ENCODE measurements around the gene RPUSD1. TPM values are rescaled to one million over a fixed set of nuclear protein-coding genes. Genes with fewer than 3 reads are reported as not detected.
A peak's percentile ranks its signal among the peaks of the same experiment; 100 is the strongest.

RPUSD1 gene
- total RNA-seq, 1 experiment from 2014 or later: 45.1 TPM

DNA sequence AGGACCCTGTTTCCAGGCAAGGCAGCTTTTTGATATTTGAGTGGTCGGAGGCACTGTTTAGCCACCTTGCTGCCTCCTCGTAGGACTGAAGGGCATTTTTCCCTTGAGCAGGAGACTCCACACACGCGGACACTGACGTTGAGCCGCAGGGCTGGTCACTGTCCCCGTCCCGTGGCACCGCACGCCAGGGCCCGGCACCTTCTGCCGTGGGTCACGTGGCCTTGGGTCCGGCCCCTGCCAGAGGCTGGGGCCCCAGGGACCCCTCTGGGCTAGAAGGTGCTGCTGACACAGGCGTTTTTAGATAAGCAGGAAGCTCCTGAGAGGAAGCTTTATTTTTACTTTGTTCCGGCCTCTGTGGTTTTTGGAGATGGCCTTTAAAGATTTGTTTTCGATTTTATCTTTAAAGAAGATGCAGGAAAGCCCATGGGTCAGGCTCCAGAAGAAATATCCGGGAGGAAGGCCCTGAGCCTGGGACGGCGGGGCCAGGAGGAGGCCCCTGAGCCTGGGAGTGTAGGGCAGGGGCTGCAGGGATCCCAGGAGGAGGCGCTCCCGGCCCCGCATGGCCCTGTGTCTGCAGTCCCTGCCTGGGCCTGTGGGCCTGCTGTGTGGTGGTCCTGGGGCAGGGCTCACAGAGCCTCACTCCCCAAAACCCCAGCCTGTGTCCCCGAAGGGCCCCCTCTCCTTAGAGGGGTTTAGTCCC, 42.8 kb upstream of the RPUSD1 start:
- H3K4me3 Mint-ChIP-seq: no peak overlapping the region
- POLR2A ChIA-PET: no interaction called here
- peak; percentile 38; the same call in 1 of the 2 replicates for ATAC-seq

More for the DNA sequence above, 42.8 kb upstream of the RPUSD1 start:
- no peaks in the 10 kb centered on the region for H3K4me1 Mint-ChIP-seq
- TF ChIP-seq MYBL2 (CRISPR knock-in tag; IDR thresholded peaks at IDR 0.05) (no peak), TP53 (CRISPR knock-in tag; IDR thresholded peaks at IDR 0.05) (no peak), ZBTB21 (CRISPR knock-in tag; IDR thresholded peaks at IDR 0.05; ENCODE audit: borderline replicate concordance) (no peak), RORB (CRISPR knock-in tag; IDR thresholded peaks at IDR 0.05) (no peak), NFYB (CRISPR knock-in tag; conservative IDR thresholded peaks at IDR 0.05; ENCODE audit: low read depth) (no peak), ETV6 (CRISPR knock-in tag; IDR thresholded peaks at IDR 0.05) (no peak), SMAD4 (CRISPR knock-in tag; IDR thresholded peaks at IDR 0.05) (no peak), SMAD3 (CRISPR knock-in tag; IDR thresholded peaks at IDR 0.05; ENCODE audit: borderline replicate concordance) (no peak), PREB (CRISPR knock-in tag; IDR thresholded peaks at IDR 0.05; ENCODE audit: borderline replicate concordance) (no peak), AR (CRISPR knock-in tag; IDR thresholded peaks at IDR 0.05) (no peak), ZNF416 (CRISPR knock-in tag; IDR thresholded peaks at IDR 0.05) (no peak), RELA (CRISPR knock-in tag; IDR thresholded peaks at IDR 0.05; ENCODE audit: borderline replicate concordance) (no peak), GTF2I (CRISPR knock-in tag; conservative IDR thresholded peaks at IDR 0.05) (no peak)
- TF ChIP-seq, protein P1, sequence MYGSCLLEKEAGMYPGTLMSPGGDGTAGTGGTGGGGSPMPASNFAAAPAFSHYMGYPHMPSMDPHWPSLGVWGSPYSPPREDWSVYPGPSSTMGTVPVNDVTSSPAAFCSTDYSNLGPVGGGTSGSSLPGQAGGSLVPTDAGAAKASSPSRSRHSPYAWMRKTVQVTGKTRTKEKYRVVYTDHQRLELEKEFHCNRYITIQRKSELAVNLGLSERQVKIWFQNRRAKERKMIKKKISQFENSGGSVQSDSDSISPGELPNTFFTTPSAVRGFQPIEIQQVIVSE (CRISPR knock-in tag; IDR thresholded peaks at IDR 0.05; ENCODE audit: borderline replicate concordance): no peak
- TF ChIP-seq, protein P2, sequence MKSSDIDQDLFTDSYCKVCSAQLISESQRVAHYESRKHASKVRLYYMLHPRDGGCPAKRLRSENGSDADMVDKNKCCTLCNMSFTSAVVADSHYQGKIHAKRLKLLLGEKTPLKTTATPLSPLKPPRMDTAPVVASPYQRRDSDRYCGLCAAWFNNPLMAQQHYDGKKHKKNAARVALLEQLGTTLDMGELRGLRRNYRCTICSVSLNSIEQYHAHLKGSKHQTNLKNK (CRISPR knock-in tag; IDR thresholded peaks at IDR 0.05): no peak
- TF ChIP-seq, protein P3, sequence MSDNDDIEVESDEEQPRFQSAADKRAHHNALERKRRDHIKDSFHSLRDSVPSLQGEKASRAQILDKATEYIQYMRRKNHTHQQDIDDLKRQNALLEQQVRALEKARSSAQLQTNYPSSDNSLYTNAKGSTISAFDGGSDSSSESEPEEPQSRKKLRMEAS (CRISPR knock-in tag; IDR thresholded peaks at IDR 0.05): no peak
- TF ChIP-seq, protein P4, sequence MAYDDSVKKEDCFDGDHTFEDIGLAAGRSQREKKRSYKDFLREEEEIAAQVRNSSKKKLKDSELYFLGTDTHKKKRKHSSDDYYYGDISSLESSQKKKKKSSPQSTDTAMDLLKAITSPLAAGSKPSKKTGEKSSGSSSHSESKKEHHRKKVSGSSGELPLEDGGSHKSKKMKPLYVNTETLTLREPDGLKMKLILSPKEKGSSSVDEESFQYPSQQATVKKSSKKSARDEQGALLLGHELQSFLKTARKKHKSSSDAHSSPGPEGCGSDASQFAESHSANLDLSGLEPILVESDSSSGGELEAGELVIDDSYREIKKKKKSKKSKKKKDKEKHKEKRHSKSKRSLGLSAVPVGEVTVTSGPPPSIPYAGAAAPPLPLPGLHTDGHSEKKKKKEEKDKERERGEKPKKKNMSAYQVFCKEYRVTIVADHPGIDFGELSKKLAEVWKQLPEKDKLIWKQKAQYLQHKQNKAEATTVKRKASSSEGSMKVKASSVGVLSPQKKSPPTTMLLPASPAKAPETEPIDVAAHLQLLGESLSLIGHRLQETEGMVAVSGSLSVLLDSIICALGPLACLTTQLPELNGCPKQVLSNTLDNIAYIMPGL (CRISPR knock-in tag; IDR thresholded peaks at IDR 0.05): no peak
- TF ChIP-seq, protein P5, sequence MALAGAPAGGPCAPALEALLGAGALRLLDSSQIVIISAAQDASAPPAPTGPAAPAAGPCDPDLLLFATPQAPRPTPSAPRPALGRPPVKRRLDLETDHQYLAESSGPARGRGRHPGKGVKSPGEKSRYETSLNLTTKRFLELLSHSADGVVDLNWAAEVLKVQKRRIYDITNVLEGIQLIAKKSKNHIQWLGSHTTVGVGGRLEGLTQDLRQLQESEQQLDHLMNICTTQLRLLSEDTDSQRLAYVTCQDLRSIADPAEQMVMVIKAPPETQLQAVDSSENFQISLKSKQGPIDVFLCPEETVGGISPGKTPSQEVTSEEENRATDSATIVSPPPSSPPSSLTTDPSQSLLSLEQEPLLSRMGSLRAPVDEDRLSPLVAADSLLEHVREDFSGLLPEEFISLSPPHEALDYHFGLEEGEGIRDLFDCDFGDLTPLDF (CRISPR knock-in tag; IDR thresholded peaks at IDR 0.05): no peak
- H3K9me3 Mint-ChIP-seq: peaks cover 6% of the 10 kb centered on the region; the same call in 1 of the 2 replicates
- CTCF ChIA-PET: interaction anchor here (0.6 kb wide), 1 partner anchor 16 kb away, joined by 3 read pairs; no protein-coding TSS in a partner anchor
- no peak overlapping the region for H3K27ac Mint-ChIP-seq
- H3K36me3 Mint-ChIP-seq: no peaks in the 10 kb centered on the region
- DNase-seq (ENCODE audit: low spot score): no peak
- H3K27me3 Mint-ChIP-seq (ENCODE audit: low read depth): no peaks in the 10 kb centered on the region; the same call in 1 of the 2 replicates
